Femur (tissue), 1 donor: Measurements from ENCODE around the gene MCU.

ENCODE experiments used
- DNase-seq: peaks from one replicate; pipeline ENCODE4 v3.0.0-alpha.2; 2017

Gene MCU

DNA sequence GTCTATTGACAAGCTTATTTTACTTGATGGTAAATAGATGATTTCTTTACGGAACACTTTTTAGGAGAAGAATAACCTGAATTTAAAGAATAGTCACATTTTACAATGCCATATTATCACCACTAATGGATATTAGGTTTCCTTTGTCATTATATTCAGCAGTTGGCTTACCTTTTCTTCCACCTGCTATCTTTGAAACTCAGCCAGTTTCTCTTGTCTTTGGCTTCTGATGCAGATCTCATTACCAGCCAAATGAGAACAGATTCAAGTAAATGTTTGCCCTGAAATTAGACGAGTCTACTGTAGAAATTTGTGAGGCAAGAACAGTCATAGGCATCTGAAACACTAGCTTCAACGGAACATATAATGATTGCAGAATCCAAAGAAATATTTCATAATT lies 116.1 kb downstream of the MCU start:
- DNase-seq: no peak

DNA sequence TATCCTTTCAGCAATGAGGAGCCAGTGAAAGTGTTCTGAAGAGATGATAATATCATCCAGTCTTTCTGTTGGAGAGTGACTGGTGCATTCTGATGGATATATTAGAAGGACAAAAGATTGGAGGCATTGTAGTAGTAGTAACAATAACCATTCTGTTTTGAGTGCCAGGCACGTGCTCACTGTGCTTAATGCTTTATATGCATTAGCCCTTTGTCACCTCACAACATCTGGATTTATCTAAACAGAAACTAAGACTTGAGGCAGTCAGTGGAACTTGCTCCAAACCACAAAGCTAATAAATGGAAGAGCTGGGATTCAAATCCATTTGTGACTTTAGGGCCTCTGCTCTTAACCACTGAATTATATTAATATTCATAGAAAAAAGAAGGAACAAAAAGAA lies 117.1 kb downstream of the MCU start:
- DNase-seq: no peak

DNA sequence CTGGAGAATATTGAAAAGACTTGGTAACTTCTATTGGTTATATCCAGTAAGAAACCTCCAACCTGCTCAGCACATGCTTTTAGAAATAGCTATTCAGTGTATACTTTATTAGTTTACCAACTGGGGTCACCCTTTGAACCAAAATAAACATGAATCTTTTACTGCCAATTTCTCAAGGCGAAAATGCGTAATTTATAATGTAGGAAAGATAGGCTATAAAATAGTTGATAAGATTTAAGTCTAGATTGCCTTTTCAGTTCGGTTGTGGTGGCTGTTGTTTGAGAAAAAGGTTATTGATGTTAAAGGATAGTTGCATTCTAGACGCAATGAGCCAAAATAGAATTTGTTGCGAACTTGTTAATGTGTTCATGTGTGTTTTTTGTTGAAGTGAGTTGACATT lies 119.0 kb downstream of the MCU start:
- DNase-seq: no peak

DNA sequence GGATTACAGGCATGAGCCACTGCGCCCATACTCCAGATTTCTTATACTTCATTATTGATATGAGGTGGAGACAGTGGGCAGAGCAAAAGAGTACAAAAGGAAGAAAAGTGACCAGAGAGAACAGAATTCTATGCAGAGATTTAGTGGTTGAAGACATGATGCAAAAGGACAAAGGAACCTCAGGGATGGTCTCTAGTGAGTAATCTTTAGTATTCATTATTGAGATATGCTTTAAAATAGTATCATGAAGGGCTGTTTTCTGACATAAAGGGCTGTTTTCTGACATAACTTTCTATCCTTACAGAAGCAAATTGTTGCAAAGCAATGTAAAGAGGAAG lies 120.4 kb downstream of the MCU start:
- DNase-seq: no peak

DNA sequence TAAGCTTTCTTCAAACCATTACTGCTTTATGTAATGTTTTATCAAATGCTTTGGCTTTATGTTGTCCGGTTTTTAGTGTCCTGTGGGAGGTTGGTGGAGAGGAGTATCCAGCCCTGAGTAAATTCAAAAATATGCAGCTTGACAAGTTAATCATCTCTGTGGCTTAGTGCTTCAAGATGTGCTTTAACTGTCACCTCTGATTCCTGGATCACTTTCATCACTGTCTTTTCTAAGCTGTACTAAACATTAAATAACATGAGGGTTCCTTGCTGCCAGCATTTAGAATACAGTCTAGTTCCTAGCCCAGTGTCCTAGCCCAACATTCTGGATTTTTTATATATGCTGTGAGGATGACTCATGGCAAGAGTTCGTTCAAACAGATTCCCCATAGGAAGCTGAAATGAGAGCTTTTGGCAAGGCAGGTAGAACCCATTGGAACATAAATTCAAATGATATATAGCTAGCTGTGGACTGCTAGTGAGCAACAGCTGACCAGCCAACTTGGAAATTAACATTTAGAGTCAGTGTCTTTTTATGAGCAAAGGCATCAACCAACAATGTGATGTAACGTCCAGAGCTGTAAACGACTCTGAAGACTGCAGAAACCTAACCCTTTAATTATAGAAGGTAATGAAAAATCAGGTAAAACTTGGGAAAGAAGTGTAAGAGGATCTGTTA lies 120.9 kb downstream of the MCU start:
- peak; percentile 44 for DNase-seq

DNA sequence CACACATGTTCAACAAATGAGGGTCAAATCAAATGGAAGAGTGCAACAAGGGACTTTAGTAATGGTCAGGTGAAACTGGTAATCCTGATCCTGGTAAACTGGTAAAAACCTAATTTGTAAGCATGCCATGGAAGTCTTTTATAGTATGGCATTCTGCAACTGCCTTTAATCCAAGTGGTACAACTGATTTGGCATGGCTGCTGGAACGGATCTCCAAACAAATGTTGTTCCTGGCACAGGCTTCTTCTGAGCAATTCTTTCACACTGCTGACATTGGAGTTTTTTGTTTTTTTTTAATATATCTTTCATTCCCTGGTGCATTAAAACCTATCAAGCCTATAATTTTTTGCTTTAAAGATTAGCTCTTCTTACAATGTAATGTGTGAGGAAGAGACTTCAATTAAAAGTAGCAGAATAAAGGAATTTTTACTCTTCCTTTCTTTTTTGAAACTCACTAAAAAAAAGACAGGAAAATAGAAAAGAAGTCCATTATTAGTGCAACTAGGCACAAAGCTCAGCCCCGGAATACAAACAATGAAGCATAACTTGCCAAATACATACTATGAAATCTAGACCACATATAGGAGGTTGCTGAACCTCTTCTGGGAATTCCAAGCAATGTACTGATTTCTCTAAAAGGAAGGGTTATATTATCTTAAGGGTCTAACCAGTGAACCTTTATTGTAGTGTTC lies 122.3 kb downstream of the MCU start:
- peak; percentile 57 for DNase-seq

DNA sequence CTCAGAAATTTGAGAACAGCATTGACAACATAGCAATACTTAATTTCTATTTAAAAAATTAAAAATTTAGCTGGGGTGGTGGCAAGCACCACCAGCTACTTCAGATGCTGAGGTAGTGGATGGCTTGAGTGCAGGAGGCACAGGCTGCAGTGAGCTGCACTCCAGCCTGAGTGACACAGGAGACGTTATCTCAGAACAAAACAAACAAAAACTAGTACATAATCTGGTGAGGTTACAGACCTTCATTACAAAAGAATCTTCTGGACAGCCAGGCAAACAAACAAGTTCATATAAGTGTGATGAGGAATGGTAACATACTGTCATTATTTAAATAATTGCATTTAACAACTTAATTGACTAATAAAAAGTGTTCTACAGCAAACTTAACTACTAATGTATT lies 124.6 kb downstream of the MCU start:
- DNase-seq: no peak

DNA sequence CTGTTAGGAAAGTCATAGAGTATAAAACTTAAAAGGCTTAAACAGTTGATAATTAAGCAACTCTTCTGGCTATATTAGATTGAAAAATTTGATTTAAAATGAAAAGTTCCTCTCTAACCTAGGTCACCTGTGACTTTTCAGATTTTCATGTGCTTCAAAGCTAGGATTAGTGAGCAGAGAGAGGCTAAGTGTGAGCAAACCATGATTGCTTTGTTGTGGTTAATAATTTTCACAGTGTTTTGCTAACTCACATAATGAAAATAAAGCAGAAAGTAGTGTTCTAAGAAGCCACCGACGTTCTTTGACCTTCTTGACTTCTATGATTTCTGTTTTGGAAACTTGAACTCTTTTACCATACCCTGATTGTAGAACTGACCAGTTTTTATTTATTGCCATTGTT lies 126.1 kb downstream of the MCU start:
- no peak for DNase-seq

DNA sequence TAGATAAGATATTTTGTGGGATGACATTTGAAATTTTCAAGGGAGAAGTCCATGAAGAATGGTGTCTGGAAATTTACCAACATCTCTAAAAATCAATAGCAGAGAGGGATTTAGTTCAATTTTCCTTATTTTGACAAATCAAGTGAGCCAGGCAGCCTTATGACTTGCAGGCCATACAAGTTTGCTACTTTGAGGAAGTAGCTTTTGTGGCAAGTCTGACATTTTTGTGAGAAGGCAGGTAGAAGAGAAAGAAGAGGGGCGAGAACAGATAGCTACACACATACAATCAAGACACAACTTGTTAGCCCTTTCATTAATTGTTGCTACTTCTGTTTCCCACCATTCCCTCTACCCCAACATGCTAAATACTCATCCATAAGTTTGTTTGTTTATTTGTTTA lies 127.1 kb downstream of the MCU start:
- no peak for DNase-seq

DNA sequence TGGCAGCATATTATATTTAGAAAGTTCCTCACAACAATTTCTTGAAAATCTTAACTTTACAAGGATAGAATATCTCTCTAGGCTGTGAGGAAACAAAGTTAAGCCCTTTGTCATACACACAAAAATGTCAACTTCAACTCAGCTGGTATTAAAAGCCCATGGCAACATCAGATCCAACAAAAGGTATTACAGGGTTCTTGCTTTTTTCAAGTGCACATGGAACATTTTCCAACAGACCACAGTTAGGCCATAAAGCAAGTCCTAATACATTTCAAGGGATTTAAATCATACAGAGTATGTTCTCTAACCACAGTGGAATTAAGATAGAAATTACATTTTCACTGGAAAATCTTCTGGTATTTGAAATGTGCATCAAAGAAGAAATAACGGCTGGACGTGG lies 129.7 kb downstream of the MCU start:
- DNase-seq: no peak

DNA sequence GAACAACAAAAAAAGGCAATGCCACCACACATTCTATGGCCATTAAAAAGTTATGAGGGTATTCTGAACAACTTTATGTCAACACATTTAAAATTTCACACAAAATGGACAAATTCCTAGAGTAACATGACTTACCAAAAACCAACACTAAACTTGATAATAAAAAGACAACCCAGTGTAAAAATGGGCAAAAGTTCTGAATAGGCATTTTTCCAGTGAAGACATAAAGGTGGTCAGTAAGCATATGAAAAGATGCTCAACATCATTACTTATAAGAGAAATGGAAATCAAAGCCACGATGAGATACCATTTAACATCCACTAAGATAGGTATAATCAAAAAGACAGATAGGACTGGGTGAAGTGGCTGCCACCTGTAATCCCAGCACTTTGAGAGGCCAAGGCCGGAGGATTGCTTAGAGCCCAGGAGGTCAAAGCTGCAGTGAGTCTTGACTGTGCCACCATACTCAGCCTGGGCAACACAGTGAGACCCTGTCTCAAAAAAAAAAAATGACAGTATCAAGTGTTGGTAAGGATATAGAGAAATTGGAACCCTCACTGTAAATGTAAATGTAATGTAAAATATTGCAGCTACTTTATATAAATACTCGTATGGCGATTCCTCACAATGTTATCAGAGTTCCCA lies 130.5 kb downstream of the MCU start:
- no peak for DNase-seq

DNA sequence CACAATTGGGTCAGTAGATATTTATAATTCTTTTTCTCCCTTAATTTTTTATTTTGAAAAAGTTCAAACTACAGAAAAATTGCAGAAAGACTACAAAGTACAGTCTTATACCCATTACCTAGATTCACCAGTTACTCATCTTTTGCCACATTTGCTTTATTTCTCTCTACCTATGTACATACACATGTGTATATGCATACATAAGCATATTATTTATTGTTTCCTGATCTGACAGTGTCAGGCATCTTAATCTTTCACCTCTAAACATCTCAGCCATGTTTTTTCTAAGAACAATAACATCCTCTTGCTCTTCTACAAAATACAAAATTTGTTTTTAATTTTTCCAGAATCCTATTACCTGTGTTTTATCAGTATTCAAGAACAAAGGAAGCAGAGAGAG lies 133.2 kb downstream of the MCU start:
- no peak for DNase-seq

DNA sequence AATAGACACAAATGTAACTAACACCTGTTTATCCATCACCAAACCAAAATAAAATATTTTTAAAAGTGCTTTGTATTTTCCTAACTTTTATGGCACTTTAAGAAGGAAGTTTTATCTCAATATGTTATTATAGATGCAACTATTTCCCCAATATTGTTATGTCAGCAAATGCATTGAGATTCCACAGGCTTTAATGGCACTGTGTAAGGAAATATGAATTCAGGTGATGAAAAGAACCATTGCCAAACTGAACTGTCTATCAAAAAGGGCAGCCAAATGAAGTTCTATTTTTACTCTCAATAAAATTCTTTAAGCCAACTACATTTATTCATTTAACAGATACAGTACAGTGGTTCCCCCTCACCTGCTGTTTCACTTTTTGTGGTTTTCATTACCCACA lies 134.4 kb downstream of the MCU start:
- no peak for DNase-seq

DNA sequence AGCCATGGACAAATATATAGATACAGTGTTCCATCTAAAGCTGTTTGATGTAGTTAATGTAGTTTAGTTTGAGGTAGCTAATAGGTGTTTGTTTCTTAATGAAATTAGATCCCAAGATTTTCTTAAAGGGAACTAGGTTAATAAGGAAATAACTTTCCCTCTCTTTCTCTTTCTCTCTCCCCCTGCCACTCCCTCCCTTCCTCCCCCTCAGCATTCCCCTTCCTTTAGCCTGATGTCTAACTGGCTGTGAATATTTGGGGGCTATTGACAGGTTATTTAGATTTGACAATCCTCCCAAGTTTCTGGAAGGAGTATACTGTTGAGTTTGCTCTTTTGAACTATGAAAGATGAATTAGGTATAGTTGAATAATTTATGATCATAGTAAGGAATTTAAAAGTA lies 136.4 kb downstream of the MCU start:
- no peak for DNase-seq

DNA sequence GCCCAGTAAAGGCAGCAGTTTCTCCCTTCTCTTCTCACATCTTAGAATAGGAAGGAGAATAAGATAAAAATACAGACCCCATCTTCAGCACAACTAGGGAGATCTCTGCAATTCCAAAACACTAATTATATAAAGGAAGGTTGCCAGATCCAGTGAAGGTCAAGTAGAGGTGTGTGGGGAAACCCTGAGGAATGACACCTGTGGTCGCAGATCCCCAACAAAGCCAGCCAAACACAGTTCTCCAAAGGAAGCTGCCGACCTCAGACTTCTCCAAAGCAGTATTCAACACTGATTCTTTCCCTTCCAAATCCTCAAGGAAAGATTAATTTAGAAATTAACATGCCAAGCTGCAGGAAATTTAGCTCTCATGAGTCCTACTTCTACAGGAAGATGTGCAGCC lies 138.7 kb downstream of the MCU start:
- no peak for DNase-seq

DNA sequence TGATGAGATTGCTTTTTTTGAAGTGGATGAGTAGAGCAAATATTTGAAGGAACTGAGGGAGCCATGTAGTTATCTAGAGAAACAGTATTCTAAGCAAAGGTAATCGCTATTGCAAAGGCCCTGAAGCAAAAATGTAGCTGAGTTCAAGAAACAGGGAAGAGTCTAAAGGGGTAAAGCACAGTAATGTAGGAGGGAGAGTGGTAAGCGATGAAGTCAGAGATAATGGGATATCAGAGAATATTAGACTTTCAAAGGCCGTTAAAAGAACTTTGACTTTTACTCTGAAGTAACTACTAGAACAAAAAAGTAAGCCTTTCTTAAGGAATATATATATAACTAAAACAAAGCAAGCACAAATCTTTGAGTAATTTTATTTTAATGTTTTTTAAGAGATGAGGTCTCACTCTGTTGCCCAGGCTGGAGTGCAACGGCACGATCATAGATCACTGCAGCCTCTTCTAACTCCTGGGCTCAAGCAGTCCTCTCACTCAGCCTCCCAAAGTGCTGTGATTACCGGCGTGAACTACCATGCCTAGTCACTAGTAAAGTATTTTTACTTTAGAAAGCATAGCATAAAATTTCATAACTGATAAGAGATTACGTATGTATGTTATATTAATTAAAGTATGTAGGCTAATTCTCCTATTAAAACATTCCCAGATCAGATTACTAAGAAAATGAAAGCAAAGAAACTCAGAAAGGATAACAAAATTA lies 139.9 kb downstream of the MCU start:
- DNase-seq: no peak

DNA sequence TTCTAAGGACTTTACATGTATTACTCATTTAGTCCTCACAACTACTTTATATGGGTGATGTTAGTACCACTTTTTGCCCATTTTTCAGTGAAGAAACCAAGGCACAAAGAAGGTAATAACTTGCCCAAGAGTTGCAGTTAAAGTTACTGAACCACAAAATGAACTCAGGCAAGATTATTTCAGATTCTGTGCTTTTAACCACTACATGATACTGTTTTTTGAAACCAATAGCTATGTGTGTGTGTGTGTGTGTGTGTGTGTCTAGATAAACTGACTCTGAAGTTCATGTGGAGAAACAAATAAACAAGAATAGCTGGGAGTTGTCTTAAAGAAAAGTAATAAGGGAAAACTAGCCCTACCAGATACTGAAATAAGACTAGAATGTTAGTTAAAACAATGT lies 140.8 kb downstream of the MCU start:
- no peak for DNase-seq

DNA sequence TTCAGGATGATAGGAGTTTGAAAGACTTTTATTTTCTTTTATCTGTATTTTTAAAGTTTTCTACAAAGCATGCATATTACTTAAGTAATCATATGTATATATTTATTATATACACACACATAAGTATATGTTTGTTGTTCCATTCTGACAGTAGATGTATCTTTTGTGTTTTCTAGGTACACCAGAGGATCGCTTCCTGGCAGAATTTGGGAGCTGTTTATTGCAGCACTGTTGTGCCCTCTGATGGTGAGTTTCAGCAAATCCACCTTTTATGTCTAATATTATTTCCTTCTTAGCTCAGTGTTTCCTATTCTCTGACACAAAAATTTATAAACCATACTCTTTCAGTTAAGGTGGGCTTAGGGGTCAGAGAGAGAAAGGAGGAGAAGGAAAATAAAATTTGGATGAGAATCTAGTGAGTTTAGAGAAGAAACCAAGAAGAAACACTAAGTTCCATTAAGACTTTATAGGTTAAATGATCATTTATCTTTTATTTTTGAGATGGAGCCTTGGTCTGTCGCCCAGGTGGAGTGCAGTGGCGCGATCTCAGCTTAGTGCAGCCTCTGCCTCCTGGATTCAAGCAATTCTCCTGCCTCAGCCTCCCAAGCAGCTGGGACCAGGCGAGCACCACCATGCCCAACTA lies 142.4 kb downstream of the MCU start:
- DNase-seq: peak; percentile 75

DNA sequence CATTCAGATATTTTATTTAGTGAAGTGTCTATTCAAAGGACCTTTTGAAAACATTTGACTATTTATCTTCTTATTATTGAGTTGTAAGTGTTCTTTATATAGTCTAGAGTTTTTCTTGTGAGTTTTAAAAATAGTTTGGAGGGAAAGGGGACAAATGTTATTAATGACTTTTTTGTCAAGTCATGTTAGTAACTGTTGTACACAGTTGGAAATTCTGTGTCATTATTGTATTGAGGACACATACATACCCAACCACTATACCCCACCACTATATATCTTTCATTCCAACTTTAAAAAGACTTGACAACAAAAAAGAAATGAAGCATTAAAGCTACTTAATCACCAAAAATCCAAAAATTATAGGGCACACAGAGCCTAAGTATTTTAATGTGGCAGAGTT lies 148.4 kb downstream of the MCU start:
- no peak for DNase-seq

DNA sequence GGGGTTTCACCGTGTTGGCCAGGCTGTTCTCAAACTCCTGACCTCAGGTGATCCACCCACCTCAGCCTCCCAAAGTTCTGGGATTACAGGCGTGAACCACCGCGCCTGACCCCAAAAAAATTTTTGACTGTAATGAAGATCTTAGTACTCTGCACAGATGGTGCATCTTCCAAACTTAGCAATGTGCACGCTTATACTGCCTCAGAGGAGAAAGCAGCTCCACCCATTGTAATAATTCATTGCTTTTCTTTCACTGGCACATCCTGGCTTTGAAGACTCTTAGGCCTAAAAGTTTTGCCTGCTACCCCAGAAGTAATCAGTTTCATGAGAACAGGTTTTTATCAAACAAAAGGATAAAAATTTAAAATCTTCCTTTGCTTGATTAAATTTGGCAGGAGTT lies 149.5 kb downstream of the MCU start:
- DNase-seq: no peak

DNA sequence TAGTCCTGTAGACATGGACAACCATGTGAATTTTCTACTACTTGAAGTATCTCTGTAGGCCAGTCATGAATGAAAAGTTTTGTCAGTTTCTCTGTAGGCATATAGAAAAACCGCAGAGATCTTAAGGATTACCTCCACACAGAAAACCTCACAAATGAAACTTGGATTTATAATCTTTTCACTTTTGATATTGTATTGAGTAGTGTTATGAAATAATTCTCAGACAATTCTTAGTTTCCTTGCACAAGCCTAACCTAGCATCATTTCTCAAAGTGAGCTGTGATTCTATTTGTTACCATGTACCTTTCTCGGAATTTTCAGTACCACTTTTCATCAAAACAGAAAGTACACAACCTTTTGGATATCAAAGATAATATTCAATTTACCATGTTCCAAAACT lies 150.2 kb downstream of the MCU start:
- DNase-seq: no peak

DNA sequence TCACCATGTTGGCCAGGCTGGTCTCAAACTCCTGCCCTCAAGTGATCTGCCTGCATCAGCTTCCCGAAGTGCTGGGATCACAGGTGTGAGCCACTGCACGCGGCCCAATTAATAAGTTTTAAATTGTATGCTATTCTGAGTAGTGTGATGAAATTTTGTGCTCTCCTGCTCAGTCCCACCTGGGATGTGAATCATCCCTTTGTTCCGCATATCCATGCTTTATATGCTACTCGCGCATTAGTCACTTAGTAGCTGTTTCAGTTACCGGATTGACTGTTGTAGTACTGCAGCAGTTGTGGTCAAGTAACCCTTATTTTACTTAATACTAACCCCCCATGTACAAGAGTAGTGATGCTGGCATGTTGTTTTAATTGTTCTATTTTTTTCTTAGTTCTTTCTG lies 154.3 kb downstream of the MCU start:
- no peak for DNase-seq

DNA sequence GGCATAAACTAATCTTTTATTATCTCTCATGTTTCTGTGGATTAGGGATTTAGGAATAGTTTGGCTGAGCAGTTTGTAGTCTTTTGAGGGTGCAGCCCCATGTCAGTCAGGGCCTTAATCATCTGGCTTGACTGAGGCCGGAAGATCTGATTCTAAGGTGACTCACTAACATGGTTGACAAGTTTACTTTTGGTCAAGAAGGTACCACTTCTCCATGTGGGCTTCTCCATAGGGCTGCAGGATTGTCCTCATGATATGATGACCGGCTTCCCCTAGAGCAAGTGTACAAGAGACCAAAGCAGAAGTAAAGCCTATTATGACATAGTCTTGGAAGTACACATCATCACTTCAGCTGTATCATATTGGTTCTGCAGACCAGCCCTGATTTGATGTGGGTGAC lies 155.7 kb downstream of the MCU start:
- DNase-seq: no peak

DNA sequence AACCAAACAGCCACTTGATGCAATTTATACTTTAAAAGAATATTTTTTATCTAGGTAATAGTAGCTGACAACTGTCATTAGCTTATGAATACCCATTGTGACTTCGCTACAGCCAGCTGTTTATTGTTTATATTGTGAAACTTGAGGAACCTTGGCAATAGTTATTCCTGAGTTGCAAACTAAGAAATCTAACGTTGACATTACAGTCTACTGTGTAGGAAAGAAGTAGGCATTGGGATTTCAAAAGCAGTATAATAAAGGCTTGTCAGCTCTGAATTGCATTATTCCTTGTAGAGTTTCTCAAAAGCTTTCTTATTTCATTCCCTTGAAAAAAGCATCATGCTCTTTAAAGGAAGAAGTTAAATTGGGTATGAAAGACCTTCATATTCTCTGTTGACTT lies 158.9 kb downstream of the MCU start:
- DNase-seq: no peak
